ENCODE measurements around the gene MLST8.

DNA sequence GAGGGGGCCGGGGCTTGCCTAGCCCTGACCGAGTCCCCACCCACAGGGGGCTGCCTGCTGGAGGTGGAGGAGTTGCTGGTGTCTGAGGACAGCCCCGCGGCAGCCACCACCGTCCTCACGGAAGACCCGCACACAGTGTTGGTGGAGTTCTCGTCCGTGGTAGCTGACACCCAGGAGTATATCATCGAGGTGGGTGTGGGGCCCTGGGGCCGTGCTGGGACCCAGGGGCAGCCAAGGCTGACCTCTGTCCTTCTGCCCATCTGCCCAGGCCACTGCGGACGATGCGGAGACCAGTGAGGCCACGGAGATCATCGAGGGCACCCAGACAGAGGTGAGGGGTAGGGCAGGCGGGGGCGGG lies 29.5 kb downstream of the MLST8 start:
- TF ChIP-seq EZH2 (IDR thresholded peaks at IDR 0.05; ENCODE audit: borderline replicate concordance, low read length) = no peak
- TF ChIP-seq, protein P1, sequence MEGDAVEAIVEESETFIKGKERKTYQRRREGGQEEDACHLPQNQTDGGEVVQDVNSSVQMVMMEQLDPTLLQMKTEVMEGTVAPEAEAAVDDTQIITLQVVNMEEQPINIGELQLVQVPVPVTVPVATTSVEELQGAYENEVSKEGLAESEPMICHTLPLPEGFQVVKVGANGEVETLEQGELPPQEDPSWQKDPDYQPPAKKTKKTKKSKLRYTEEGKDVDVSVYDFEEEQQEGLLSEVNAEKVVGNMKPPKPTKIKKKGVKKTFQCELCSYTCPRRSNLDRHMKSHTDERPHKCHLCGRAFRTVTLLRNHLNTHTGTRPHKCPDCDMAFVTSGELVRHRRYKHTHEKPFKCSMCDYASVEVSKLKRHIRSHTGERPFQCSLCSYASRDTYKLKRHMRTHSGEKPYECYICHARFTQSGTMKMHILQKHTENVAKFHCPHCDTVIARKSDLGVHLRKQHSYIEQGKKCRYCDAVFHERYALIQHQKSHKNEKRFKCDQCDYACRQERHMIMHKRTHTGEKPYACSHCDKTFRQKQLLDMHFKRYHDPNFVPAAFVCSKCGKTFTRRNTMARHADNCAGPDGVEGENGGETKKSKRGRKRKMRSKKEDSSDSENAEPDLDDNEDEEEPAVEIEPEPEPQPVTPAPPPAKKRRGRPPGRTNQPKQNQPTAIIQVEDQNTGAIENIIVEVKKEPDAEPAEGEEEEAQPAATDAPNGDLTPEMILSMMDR (IDR thresholded peaks at IDR 0.05; ENCODE audit: low read length) = no peak

All from OCI-LY1 (cell line).